H1 (cell line): ENCODE measurements around the gene ATXN2. TPM values are rescaled to one million over a fixed set of nuclear protein-coding genes. Genes with fewer than 3 reads are reported as not detected.

Source experiments
- CTCF ChIA-PET: fragments of 300-600 bp; sonication (Branson Sonifier 250); formaldehyde crosslinking; loops from one replicate; lab custom pipeline; 2021; ENCODE audit not compliant: partially characterized antibody; lab: Charles Lee
- POLR2A ChIA-PET: fragments of 300-600 bp; sonication (Branson Sonifier 250); formaldehyde crosslinking; loops from one replicate; lab custom pipeline; 2021; ENCODE audit warnings: inconsistent platforms; ENCODE audit not compliant: partially characterized antibody; lab: Charles Lee
- DNase-seq, 2 experiments: peaks; one replicate each; pipeline versions ENCODE4 v3.0.0 to v3.0.0-alpha.2; 2010 to 2022; ENCODE audit warnings: low spot score in 2 of 2, low read depth in 1 of 2, mixed read lengths in 1 of 2
- FAIRE-seq: peaks from 2 replicates; lab custom pipeline; 2011; peaks lifted over from hg19 to GRCh38; lab: Jason Lieb, UNC
- H2AFZ ChIP-seq: 2 replicates; pipeline ENCODE4 v1.8.1; 2012; ENCODE audit warnings: low read length, inconsistent platforms
- H2AK5ac ChIP-seq: 2 replicates; pipeline ENCODE4 v1.6.1; 2013; ENCODE audit warnings: low read depth, low read length
- H2BK120ac ChIP-seq: replicated peaks from 2 replicates; pipeline ENCODE3; 2013; ENCODE audit warnings: low read depth, low read length, inconsistent platforms
- H2BK12ac ChIP-seq: 2 replicates; pipeline ENCODE4 v1.6.1; 2013; ENCODE audit warnings: low read depth, low read length
- H2BK15ac ChIP-seq: 2 replicates; pipeline ENCODE4 v1.6.1; 2013; ENCODE audit warnings: low read length
- H2BK20ac ChIP-seq: 2 replicates; pipeline ENCODE4 v1.6.1; 2013; ENCODE audit warnings: low read length
- H2BK5ac ChIP-seq: 2 replicates; pipeline ENCODE4 v1.6.1; 2013; ENCODE audit warnings: low read depth, low read length
- H3K14ac ChIP-seq: 2 replicates; pipeline ENCODE4 v1.6.1; 2013; ENCODE audit warnings: inconsistent platforms; ENCODE audit not compliant: insufficient read length
- H3K18ac ChIP-seq: 2 replicates; pipeline ENCODE4 v1.6.1; 2013; ENCODE audit warnings: low read length; ENCODE audit errors: extremely low read depth
- H3K23ac ChIP-seq: 2 replicates; pipeline ENCODE4 v1.6.1; 2013; ENCODE audit warnings: inconsistent platforms; ENCODE audit not compliant: insufficient read length
- H3K23me2 ChIP-seq: 2 replicates; pipeline ENCODE4 v1.6.1; 2013; ENCODE audit warnings: low read depth, low read length
- H3K27ac ChIP-seq: 2 replicates; pipeline ENCODE4 v1.6.1; 2011; ENCODE audit warnings: low read depth, low read length, inconsistent platforms
- H3K27me3 ChIP-seq, 4 experiments: replicated peaks in 1 of 4; 1 replicate in 1 of 4; 2 replicates in 3 of 4; pipeline versions ENCODE4 v1.6.1 to v1.8.1; 2011 to 2013; ENCODE audit warnings: low read length in 3 of 4, mild to moderate bottlenecking in 3 of 4, inconsistent platforms in 2 of 4, mixed read lengths in 2 of 4, moderate library complexity in 1 of 4; ENCODE audit not compliant: control insufficient read depth in 3 of 4, insufficient read depth in 3 of 4; ENCODE audit errors: extremely low read depth in 1 of 4
- H3K36me3 ChIP-seq, 4 experiments: 2 replicates each; pipeline versions ENCODE4 v1.6.1 to v1.8.1; 2011 to 2013; ENCODE audit warnings: mild to moderate bottlenecking in 4 of 4, low read length in 3 of 4, moderate library complexity in 2 of 4, control low read depth in 1 of 4, inconsistent platforms in 1 of 4; ENCODE audit not compliant: insufficient read depth in 4 of 4, control insufficient read depth in 2 of 4
- H3K4ac ChIP-seq: replicated peaks from 2 replicates; pipeline ENCODE3; 2013; ENCODE audit warnings: low read length, low read depth, mixed read lengths, inconsistent platforms; ENCODE audit not compliant: insufficient read length
- H3K4me1 ChIP-seq, 4 experiments: replicated peaks in 1 of 4; 1 replicate in 1 of 4; 2 replicates in 3 of 4; pipeline versions ENCODE4 v1.6.1 to v1.8.1; 2011 to 2013; ENCODE audit warnings: low read length in 3 of 4, inconsistent platforms in 2 of 4, mixed read lengths in 1 of 4; ENCODE audit not compliant: insufficient read depth in 4 of 4, control insufficient read depth in 3 of 4
- H3K4me2 ChIP-seq, 2 experiments: 2 replicates each; pipeline versions ENCODE4 v1.6.1 to v1.8.1; 2011 to 2013; ENCODE audit warnings: low read depth in 2 of 2, low read length in 2 of 2, control low read depth in 1 of 2, inconsistent platforms in 1 of 2, mild to moderate bottlenecking in 1 of 2; ENCODE audit not compliant: insufficient read depth in 1 of 2
- H3K4me3 ChIP-seq, 4 experiments: fragments of 200-600, 300-600 bp in 1 of 4; sonication (generic), shearing (Covaris generic), sonication (Bioruptor Twin) in 1 of 4; 2 replicates each; pipeline versions ENCODE4 v1.5.1 to v1.8.1; 2011 to 2016; ENCODE audit warnings: low read length in 4 of 4, low read depth in 3 of 4, control low read depth in 2 of 4, inconsistent platforms in 2 of 4, mild to moderate bottlenecking in 2 of 4, mixed read lengths in 1 of 4, moderate library complexity in 1 of 4; ENCODE audit not compliant: insufficient read depth in 2 of 4; ENCODE audit errors: extremely low read depth in 1 of 4
- H3K56ac ChIP-seq: replicated peaks from 2 replicates; pipeline ENCODE3; 2013; ENCODE audit warnings: low read depth, mild to moderate bottlenecking, mixed read lengths, low read length, inconsistent platforms; ENCODE audit not compliant: insufficient read length
- H3K79me1 ChIP-seq: 2 replicates; pipeline ENCODE4 v1.6.1; 2013; ENCODE audit warnings: low read depth, low read length, control low read depth
- H3K79me2 ChIP-seq, 2 experiments: 2 replicates each; pipeline versions ENCODE4 v1.6.1 to v1.8.1; 2012 to 2013; ENCODE audit warnings: low read length in 2 of 2, mild to moderate bottlenecking in 2 of 2, inconsistent platforms in 1 of 2; ENCODE audit not compliant: insufficient read depth in 2 of 2, control insufficient read depth in 1 of 2
- H3K9ac ChIP-seq, 4 experiments: replicated peaks in 1 of 4; 1 replicate in 1 of 4; 2 replicates in 3 of 4; pipeline versions ENCODE4 v1.6.1 to v1.8.1; 2011 to 2013; ENCODE audit warnings: low read depth in 3 of 4, low read length in 3 of 4, control low read depth in 2 of 4, mild to moderate bottlenecking in 2 of 4, moderate library complexity in 2 of 4, inconsistent platforms in 1 of 4; ENCODE audit errors: extremely low read depth in 1 of 4
- H3K9me3 ChIP-seq, 2 experiments: 2 replicates each; pipeline versions ENCODE4 v1.6.1 to v1.8.1; 2012 to 2013; ENCODE audit warnings: mild to moderate bottlenecking in 2 of 2, moderate library complexity in 2 of 2, control low read depth in 1 of 2, inconsistent platforms in 1 of 2, low read depth in 1 of 2, low read length in 1 of 2, mixed read lengths in 1 of 2; ENCODE audit not compliant: insufficient read depth in 2 of 2
- H4K20me1 ChIP-seq, 2 experiments: replicated peaks in 1 of 2; 2 replicates each; pipeline versions ENCODE3 to v1.8.1; 2011 to 2013; ENCODE audit warnings: inconsistent platforms in 2 of 2, low read length in 2 of 2, mild to moderate bottlenecking in 1 of 2; ENCODE audit not compliant: insufficient read depth in 2 of 2, control insufficient read depth in 1 of 2
- H4K5ac ChIP-seq: 2 replicates; pipeline ENCODE4 v1.6.1; 2013; ENCODE audit warnings: low read length, low read depth, mixed read lengths, inconsistent platforms; ENCODE audit not compliant: insufficient read length
- H4K8ac ChIP-seq: 2 replicates; pipeline ENCODE4 v1.8.0; 2013; ENCODE audit warnings: mild to moderate bottlenecking, moderate library complexity, low read length, inconsistent platforms; ENCODE audit not compliant: insufficient read depth; ENCODE audit errors: extremely low read depth
- H4K91ac ChIP-seq: replicated peaks from 2 replicates; pipeline ENCODE3; 2013; ENCODE audit warnings: low read length, mixed read lengths, inconsistent platforms; ENCODE audit not compliant: insufficient read length
- whole genome bisulfite sequencing, 2 experiments: shearing (Covaris generic) in 1 of 2; methylation state at CpG; one replicate each; pipeline versions ENCODE4 v1.1.6 to v1.1.7; 2013 to 2015; ENCODE audit warnings: low lambda C conversion rate in 2 of 2, mixed read lengths in 2 of 2, inconsistent platforms in 1 of 2, low coverage in 1 of 2, missing lambda C conversion rate in 1 of 2; ENCODE audit not compliant: insufficient replicate concordance in 2 of 2, insufficient coverage in 1 of 2, insufficient read length in 1 of 2; ENCODE audit errors: extremely low coverage in 1 of 2, missing lambda C conversion rate in 1 of 2; 5-methylcytosine and 5-hydroxymethylcytosine counted together
- polyA plus RNA-seq, 7 experiments: library from polyadenylated mRNA; depleted of rRNA in 3 of 7; stranded (reverse) in 5 of 7; unstranded in 2 of 7; fragments of >200 nt in 5 of 7; fragments of 200-250 nt in 2 of 7; gene quantifications; 1 replicate in 5 of 7; 2 replicates in 1 of 7; 4 replicates in 1 of 7; pipeline versions ENCODE4 v1.2.1 to v1.2.3, GENCODE V29; 2011 to 2013; ENCODE audit warnings: missing spikeins in 2 of 7, mixed read lengths in 2 of 7
- total RNA-seq: library from RNA; stranded (reverse); fragmentation: NEBNext Ultra II Directional; extraction: Animal tissue kit (Norgen Biotek cat#: 25700); gene quantifications from 2 replicates; pipeline ENCODE4 v1.2.1, GENCODE V29; 2021

The ATXN2 gene
- total and polyA plus RNA-seq, 2 of the 8 experiments (the other 6 are each of a cell fraction or from before 2014, with no cell fraction given): 46.6 to 80.7 TPM

- WGBS, 2 experiments: 89% methylated on average over 11 of the region's 17 CpGs; no CpG with 5 or more reads in 1 of the 2 experiments
- Histone ChIP-seq H2BK15ac (0 out of 2 replicates have a peak overlapping the region, but pooled peaks have one; percentile 81), H3K23ac (no peak overlapping the region), H3K56ac (no peak overlapping the region), H2BK12ac (0 out of 2 replicates have a peak overlapping the region, but pooled peaks have one; percentile 50), H3K4me3 (no peak overlapping the region), H2BK20ac (no peak overlapping the region), H3K4me2 (no peak overlapping the region), H3K79me2 (peaks cover 7 to 76% of the 10 kb centered on the region in 2 experiments), H3K9me3 (no peaks in the 10 kb centered on the region), H3K36me3 (no peaks in the 10 kb centered on the region), H2BK120ac (peak overlapping the region; percentile 72), H2AFZ (no peak overlapping the region), H4K8ac (peak overlapping the region; percentile 35; the same call in 1 of the 2 replicates), H3K18ac (no peak overlapping the region), H4K20me1 (peaks cover 2 to 9% of the 10 kb centered on the region in 2 experiments), H3K4ac (peak overlapping the region; percentile 36), H3K14ac (no peak overlapping the region), H2AK5ac (peak overlapping the region; percentile 65; the same call in 1 of the 2 replicates), H3K23me2 (no peaks in the 10 kb centered on the region), H4K5ac (no peak overlapping the region), H3K79me1 (peaks cover 6% of the 10 kb centered on the region), H3K27ac (no peak overlapping the region), H3K4me1 (peaks cover 4 to 28% (median 22%) of the 10 kb centered on the region in 4 experiments), H3K9ac (no peak overlapping the region), H2BK5ac (peak overlapping the region; percentile 71; the same call in 1 of the 2 replicates), H3K27me3 (no peaks in the 10 kb centered on the region; a peak in 1 of 7 replicates), H4K91ac (peak overlapping the region; percentile 25)
- DNase-seq (no peak), FAIRE-seq (no peak)
- CTCF ChIA-PET: interaction anchor here (0.6 to 4.8 kb wide), 15 partner anchors 9 to 1000 kb away, joined by 3 to 37 read pairs (median 5); no protein-coding TSS in a partner anchor
- POLR2A ChIA-PET: interaction anchor here (0.9 to 3.4 kb wide), 5 partner anchors 8 to 23 kb away, joined by 3 to 23 read pairs (median 4); no protein-coding TSS in a partner anchor
Observed at GRCh38 chr12:111430433-111431353, 168.4 kb downstream of the ATXN2 start.
